Stimulated activated CD8-positive, alpha-beta memory T cell treated with anti-CD3 and anti-CD28 coated beads, Interleukin-12 subunit alpha, Interleukin-12 subunit beta, amount 100 ng/mL, for 24 hours (primary cell): Measurements from ENCODE around the gene GARIN5B.

Experiments
- DNase-seq: peaks from one replicate; pipeline ENCODE4 v3.0.0-alpha.2; 2020; ENCODE audit errors: extremely low read depth

Gene GARIN5B

DNA sequence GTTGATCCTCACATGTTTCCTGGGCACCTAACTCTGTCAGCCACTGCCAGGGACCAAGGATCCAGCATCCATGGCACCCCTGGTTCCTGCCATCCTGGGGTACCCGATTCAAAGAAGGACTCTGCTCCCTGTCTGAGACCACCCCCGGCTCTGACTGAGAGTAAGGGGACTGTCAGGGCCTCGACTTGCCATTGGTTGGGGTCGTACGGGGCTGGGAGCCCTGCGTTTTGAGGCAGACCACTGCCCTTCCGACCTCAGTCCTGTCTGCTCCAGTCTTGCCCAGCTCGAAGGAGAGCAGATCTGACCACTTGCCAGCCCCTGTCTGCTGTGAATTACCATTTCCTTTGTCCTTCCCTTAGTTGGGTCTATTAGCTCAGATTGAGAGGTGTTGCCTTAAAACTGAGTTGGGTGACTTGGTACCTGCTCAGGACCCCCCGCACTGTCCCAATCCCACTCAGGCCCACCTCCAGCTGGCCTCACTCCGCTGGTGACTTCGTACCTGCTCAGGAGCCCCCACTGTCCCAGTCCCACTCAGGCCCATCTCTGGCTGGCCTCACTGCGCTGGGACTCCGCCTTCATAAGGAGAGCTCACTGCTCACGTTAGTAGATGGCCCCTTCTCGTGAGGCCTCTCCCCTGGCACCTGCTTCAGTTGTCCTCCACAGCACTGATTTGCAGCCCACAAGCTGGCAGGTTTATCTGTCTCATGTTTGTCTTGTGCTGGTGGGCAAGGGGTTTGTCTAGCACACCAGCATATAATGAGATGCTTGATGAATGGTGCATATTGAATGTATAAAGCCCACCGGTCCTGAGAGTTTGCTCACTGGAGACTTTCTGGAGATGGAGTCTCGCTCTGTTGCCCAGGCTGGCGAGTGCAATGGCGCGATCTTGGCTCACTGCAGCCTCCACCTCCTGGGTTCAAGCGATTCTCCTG lies 26.6 kb upstream of the GARIN5B start:
- DNase-seq = no peak

DNA sequence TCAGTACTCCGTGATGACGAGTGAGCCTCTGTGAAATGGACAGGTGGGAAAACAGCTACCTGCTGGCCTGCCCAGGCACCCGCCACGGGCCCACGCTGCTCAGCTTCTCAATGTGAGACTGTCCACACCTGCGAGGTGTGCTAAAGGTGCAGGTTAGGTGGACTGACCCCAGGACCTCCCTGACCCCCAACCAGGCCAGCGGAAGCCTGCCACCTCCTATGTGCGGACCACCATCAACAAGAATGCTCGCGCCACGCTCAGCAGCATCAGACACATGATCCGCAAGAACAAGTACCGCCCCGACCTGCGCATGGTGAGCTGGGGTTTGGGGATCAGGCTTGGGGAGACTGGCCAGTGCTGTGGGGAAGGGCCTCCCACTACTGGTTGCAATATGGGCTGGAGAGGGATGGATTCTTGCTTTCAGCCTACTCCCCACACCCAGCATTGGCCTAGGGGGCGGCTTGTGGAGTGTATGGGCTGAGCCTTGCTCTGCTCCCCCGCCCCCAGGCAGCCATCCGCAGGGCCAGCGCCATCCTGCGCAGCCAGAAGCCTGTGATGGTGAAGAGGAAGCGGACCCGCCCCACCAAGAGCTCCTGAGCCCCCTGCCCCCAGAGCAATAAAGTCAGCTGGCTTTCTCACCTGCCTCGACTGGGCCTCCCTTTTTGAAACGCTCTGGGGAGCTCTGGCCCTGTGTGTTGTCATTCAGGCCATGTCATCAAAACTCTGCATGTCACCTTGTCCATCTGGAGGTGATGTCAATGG lies 24.9 kb upstream of the GARIN5B start:
- no peak for DNase-seq

DNA sequence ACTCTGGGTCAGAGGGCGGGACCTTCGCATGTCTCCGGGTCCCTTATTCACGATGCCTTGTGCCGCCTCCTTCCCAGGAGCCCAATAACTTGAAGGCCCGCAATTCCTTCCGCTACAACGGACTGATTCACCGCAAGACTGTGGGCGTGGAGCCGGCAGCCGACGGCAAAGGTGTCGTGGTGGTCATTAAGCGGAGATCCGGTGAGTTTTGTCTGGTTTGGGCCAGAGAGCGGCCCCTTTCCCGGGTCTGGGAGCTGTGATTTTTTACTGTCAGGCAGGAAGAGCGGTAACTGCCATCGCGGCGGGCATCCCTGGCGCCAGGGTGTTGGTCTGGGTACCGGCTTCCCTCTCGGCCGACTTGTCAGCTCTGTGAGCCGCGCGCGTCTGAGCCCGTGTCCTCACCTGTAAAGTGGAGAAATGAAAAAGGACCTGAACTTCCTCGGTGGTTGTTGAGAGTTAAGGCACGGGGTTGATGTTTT lies 23.5 kb upstream of the GARIN5B start:
- no peak for DNase-seq

DNA sequence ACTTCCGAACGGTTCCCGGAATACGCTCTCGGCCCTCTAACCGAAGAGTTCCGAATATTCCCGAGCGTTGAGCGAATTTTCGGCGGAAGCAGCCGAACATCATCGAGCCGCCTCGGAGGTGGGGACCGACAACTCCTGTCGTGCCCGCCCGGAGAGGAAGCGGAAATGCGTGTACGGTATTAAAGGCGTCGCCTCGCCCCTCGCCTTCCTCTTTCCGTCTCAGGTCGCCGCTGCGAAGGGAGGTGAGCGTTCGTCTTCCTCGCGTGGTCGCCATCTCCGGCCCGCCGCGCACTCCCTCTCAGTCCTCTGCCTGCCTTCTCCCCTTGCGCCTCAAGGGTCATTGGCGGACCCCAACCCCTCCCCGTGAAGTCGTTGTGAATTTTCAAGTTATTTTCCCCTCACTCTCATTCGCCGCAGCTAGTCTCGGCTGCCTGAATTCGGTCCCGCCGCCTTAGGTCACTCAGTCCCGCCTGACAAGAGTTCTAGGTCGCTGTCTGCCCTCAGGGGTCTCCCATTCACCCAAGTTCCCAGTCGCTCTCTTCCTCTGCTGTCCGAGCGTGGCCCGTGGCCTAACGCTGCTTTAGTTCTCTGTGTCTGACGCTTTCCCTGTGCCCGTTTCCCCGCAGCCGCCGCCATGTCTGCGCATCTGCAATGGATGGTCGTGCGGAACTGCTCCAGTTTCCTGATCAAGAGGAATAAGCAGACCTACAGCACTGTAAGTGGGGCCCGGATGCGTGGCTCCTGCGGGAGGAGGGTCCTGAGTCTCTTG lies 22.8 kb upstream of the GARIN5B start, which contains the start of gene RPL28:
TSS of gene RPL28 (plus strand) at position 209 of the 769 bp plus-strand sequence. CDS start at position 635, 426 bp downstream.
- peak; percentile 96 for DNase-seq

DNA sequence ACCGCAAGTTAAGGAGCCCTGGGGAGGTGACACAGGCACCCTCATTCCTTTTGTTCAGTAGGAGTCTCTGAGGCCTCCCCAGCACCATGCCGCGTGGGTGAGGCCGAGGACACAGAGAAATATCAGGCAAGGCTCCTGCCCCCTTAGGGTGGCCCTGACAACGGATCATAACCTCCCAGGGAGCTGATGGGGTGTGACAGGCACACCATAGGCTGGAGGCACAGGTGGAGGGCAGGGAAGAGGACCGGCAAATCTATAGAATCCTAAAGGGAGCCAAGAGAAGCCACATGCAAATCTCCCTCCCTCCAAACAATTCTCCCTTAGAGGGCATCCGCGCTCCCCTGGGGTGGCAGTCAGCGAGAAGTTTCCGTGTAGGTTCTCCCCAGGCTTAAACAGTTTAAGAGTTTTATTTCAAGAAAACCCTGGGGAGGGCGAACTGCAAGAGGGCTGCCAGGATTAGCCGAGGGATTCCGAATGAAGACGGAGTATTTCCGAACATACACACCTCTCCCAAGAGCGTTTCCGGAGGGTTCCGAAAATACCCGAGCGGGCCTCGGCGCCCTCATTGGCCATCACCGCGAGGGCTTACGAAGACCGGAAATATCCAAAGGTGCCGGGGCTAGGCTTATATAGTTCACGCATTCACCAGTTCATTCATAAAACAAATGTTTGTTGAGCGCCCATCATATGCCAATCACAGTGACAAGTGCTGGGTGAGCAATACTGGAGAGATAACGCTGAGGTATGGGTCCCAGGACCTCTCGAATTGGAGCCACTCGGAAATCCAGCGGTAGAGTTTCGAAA lies 22.1 kb upstream of the GARIN5B start:
- DNase-seq = peak; percentile 80

DNA sequence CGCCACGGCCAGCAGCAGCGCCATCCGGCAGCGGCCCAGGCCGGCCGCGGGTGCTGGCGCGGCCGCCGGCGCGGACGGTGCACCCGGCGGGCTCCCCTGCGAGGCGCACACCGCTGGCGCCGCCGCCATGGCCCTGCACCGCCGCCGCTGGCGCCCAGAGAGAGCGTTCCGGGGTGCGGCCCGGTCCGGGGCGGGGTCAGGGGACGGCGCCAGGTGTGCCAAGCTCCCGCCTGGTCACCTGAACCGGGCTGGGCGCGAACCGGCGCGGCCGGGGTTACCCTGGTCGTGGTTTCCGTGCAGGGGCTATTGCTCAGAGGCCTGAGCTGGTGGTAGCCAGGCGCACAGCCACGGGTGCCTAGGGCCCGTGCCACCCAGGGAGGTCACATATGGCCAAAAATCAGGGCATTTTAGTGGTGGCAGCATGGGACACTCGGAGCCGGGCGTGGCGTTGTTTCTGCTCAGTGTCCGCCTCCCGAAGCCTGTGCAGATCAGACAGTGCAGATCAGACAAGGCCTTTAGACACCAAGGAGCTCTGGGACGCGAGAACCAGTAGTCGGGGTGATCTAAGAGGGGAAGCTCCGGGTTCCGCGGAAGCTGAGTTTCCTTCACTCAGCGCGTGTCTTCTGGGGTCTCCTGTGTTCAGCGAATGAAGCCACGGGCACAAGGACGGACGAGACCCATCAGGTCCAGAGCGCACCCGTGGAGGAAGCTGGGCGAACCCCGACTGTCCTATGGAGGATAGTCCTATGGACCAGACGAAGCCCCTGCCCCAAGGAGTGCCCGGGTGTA lies 21.3 kb upstream of the GARIN5B start, which contains the start of gene TMEM238:
TSS of gene TMEM238 (minus strand) at position 162 of the 789 bp plus-strand sequence. CDS start at position 129, 33 bp downstream.
- no peak for DNase-seq

DNA sequence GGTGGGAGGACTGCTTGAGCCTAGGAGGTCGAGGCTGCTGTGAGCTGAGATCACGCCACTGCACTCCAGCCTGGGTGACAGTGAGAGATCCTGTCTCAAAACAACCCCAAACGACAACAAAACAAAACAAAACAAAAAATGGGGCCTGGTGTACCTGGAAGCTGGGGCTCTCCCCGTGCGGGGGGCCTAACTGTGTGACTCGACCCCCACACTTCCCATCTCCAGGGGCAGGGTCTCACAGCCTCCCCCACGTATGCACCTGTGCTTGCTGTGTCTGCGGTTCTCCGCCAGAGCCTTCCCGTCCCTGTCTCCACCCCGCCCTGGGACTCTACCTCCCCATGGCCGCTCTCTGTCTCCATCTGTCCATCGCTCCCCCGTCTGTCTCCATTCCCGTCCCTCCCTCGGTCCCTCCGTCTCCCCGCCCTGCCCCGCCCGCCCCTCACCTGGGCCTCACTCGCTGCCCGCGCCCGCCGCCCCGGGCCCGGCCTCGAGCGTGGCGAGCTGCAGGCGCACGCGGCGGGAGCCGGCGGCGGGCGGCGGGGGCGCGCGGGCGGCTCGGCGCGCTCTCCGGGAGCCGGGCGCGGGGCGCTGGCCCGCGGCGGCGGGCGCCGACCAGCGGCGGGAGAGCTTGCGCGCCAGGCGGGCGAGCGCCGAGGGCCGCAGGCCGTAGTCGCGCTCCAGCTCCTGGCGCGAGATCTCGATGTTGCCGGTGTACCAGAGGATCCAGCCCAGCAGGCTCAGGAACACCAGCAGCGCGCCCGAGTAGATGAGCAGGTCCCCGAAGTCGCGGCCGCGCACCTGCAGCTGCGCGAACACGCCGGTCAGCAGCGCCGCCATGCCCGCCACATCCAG lies 20.4 kb upstream of the GARIN5B start:
- DNase-seq = no peak

DNA sequence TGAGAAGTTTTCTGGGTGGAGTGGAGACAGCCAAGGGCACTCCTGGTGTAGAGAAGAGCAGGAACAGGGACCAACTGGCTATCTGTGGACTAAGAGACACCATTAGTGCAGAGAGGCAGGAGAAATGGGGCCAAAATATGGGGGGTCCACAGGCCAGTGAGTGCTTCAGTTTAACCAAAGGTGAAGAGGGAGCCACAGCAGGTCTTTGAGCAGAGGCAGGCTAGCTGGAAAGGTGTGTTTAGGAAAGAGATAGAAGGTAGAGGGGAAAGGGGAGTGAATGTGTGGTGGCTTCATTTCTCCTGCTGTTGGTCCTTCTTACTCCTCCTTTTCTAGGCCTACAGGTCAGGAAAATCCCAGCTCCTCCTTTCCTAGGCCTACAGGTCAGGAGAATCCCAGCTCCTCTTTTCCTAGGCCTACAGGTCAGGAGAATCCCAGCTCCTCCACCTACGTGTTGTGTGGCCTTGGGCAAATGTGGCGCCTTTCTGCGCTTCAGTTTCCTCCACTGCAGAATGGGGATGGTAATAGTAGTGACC lies 19.5 kb upstream of the GARIN5B start:
- DNase-seq = no peak

DNA sequence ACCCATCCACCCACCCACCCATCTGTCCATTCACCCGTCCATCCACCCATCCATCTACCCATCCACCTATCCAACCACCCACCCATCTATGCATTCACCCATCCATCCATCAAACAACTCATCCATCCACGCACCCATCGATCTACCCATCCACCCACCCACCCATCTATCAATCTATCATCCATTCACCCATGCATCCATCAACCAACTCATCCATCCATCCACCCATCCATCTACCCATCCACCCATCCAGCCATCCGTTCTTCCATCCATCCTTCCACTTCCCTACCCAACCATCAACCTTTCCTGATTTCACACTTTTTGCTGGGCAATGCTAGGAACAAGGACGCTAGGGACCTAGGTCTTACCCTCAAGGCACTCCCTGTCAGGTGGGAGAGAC lies 19.0 kb upstream of the GARIN5B start:
- DNase-seq = no peak

DNA sequence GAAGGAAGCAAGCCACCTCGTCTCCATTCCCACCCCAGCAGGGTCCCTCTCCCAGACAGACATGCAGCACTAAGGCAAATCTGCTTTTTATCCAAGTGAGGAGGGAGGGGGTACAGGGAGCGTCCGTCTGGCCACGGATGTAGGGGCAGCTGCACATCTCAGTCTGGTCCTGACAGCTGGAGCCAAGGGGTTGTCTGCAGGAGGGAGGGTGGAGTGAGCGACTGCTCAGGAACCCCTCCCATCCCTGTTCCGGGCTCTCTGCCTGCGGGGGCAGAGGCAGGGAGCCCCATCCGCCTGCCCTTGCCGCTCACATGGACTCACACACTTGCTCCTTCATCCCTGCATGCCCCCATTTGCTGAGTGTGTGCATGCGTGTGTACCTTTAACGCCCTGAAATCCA lies 16.1 kb upstream of the GARIN5B start:
- DNase-seq = no peak

DNA sequence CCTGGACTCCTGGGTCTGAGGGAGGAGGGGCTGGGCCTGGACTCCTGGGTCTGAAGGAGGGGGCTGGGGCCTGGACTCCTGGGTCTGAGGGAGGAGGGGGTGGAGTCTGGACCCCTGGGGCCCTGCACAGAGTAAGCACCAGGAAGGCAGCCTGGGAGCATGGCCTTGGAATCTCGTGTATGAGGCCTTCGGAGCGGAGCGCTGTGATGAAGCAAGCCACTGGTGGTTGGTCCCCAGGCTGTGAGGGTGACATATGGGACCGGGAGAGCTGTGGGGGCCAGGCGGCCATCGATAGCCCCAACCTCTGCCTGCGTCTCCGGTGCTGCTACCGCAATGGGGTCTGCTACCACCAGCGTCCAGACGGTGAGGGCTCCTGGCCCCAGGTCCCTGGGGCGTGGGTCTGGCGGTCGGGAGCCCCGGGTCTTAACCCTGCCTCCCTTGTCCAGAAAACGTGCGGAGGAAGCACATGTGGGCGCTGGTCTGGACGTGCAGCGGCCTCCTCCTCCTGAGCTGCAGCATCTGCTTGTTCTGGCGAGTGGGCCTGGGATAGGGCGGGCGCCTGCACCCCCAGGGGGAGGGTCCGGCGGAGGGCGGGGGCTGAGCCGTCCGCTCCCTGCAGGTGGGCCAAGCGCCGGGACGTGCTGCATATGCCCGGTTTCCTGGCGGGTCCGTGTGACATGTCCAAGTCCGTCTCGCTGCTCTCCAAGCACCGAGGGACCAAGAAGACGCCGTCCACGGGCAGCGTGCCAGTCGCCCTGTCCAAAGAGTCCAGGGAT lies 14.5 kb upstream of the GARIN5B start:
- no peak for DNase-seq

DNA sequence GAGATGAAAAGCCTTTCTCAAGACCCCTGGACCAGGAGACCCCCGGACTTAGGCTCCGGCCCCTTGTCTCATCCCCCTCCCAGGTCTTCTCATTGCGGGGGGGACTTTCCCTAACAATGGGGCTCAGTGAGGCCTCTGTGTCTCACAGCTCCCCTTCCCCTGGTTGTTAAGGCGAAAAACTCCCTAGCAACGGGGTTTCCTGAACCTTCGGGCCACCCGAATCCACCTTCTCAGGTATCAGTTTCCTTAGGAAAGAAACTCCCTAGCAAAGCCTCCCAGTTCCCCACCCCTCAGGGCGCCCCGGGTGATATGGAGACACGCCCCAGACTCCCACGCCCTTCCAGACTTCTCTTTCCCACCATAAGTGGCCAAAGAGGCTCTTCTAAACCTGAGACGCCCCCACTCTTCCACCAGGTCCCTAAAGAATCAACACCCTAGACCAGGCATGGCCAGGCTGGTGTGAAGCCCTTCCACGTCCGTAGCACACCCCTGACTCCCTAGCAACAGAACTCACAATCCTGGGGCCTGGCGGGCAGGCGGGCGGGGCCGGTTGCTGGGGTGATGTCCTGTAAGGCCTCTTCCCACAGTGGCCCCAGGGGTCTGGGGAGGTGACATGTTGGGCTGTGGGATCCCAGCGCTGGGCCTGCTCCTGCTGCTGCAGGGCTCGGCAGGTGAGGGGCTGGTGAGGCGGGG lies 13.3 kb upstream of the GARIN5B start, which contains the start of gene TMEM190:
TSS of gene TMEM190 (plus strand) at position 586 of the 693 bp plus-strand sequence. CDS start at position 614, 28 bp downstream.
- no peak for DNase-seq

DNA sequence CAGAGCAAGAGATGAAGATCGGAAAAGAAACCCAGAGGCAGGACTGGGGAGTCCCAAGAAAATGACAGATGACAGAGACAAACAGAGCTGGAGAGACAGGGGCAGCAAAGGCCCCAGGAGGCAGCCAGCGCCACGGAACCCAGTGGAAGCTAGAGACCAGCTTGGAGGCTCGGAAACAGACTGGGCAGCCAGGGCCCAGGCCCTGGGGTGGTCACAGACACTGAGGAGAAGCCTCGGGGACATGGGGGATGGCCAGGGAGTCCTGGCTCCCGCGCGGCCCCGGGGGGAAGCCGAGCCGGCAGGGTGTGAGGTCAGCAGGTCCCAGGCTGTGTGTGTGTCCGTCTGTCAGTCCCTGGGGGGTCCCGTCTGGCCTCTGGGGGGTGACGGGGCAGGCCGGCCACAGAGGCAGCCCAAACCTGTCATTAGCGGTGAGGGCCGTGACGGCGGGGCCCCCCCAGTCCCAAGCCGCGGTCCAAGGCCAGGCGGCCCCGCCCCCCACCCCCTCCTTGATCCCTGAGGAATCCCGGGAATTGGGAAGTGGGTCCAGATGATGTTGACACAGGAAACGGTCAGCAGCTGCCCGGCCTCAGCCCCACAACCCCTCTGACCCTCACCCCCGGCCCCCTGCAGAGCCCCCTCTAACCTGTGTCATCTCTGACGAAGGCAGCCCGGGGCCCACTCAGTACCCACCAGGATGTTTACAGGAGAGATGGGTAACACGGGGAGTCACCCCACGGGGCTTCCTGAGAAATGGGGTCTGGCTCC lies 11.1 kb upstream of the GARIN5B start:
- DNase-seq = no peak

DNA sequence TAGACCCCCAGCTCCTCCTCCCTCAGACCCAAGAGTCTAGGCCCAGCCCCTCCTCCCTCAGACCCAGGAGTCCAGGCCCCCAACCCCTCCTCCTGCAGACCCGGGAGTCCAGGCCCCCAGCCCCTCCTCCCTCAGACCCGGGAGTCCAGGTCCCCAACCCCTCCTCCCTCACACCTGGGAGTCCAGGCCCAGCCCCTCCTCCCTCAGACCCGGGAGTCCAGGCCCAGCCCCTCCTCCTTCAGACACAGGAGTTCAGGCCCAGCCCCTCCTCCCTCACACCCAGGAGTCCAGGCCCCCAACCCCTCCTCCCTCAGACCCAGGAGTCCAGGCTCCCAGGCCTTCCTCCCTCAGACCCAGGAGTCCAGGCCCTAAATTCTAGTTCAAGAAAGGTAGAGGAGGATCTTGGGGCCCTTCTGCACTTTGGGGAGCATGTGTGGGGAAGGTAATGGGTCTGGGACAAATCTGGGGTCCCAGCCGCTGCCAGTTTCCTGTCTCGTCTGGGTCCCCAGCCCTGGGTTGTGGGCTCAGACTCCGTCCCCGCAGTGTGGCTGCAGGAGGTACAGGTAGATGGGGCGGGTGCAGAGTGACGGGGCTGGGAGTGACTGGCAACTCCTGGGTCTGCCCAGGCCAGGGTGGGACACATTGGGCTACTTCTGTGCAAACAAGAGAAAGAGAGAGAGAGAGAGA lies 10.4 kb upstream of the GARIN5B start:
- no peak for DNase-seq

DNA sequence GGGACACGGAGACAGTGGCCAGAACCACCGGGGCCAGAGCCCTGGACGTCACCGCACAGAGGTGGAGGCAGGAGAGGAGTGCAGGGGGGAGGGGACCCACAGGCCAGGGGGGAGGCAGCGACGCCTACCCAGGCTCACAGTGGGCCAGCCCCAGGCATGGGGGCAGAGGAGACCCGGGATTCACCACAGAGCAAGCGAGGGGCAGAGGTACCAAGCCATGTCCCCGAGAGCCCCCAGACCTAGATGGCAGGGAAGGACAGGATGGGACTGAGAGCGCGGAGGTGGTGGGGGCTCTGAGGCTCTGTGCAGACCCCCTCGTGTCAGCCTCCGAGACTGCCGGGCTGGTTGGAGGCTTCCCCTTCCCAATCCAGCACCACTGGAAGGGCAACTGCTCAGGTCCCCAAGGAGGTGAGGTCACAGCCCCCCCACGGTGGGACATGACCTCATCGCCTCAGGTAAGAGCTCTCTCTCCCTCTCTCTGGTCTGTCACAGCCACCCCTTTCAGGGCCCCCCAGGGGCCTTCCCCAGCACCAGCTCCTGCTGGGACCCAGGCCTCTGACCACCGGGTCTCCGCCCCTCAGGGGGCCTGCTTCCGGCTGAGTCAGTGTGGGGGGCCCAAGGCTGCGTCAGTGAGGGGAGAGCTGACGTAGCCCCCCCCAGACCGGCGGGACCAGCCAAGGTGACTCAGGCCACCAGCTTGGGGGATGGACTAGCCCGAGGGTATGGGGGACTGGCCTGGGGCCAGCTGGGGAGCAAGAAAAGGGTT lies 9.4 kb upstream of the GARIN5B start:
- DNase-seq = no peak
